ENCODE results near the gene TAL1.
"Not testable (repeated sequence)": the region's sequence is repeated elsewhere in the genome, so short reads cannot be mapped to it uniquely, and the experiment has no call there.

Gene TAL1

GRCh38 chr1:47232187-47232874, at the start of gene TAL1:
Gene TAL1, minus strand, starts transcription at chr1:47232225. Its CDS starts 6,337 bp downstream, at chr1:47225888.
- no peak for DNase-seq

GRCh38 chr1:47280142-47280541, 48.1 kb upstream of the TAL1 start:
- DNase-seq: no peak

- DNase-seq: no peak
Measured at GRCh38 chr1:47276850-47277249, 44.8 kb upstream of the TAL1 start.

GRCh38 chr1:47275811-47276210, 43.8 kb upstream of the TAL1 start:
- not testable (repeated sequence) for DNase-seq

- not testable (repeated sequence) for DNase-seq
Measured at GRCh38 chr1:47265529-47265928, 33.5 kb upstream of the TAL1 start.

GRCh38 chr1:47262787-47263413, 30.9 kb upstream of the TAL1 start:
- peak in 1 of 2 donors; percentile 27 for DNase-seq

- DNase-seq: no peak
Measured at GRCh38 chr1:47257224-47257623, 25.2 kb upstream of the TAL1 start.

- no peak for DNase-seq
Measured at GRCh38 chr1:47252795-47253194, 20.8 kb upstream of the TAL1 start.

- no peak for DNase-seq
Measured at GRCh38 chr1:47252369-47252768, 20.3 kb upstream of the TAL1 start.

- DNase-seq: no peak
Measured at GRCh38 chr1:47249755-47250154, 17.7 kb upstream of the TAL1 start.

- DNase-seq: no peak
Measured at GRCh38 chr1:47244339-47244862, 12.4 kb upstream of the TAL1 start.

GRCh38 chr1:47243910-47244309, 11.9 kb upstream of the TAL1 start:
- DNase-seq: no peak

GRCh38 chr1:47241114-47242113, 9.4 kb upstream of the TAL1 start:
- no peak for DNase-seq

GRCh38 chr1:47238935-47239592, 7.0 kb upstream of the TAL1 start:
- no peak for DNase-seq

- DNase-seq: no peak
Measured at GRCh38 chr1:47235806-47236205, 3.8 kb upstream of the TAL1 start.

- no peak for DNase-seq
Measured at GRCh38 chr1:47235241-47235681, 3.2 kb upstream of the TAL1 start.

GRCh38 chr1:47233186-47233585, 1.2 kb upstream of the TAL1 start:
- no peak for DNase-seq

- peak; percentile 39 to 57 for DNase-seq
Measured at GRCh38 chr1:47231301-47232186, 481 bp downstream of the TAL1 start.

- DNase-seq: peak in 1 of 2 donors; percentile 42
Measured at GRCh38 chr1:47230692-47231300, 1.2 kb downstream of the TAL1 start.

GRCh38 chr1:47229886-47230691, 1.9 kb downstream of the TAL1 start:
- no peak for DNase-seq
